ENCODE results near the gene SNTG2. TPM values are rescaled to one million over a fixed set of nuclear protein-coding genes. Genes with fewer than 3 reads are reported as not detected.
A peak's percentile ranks its signal among the peaks of the same experiment; 100 is the strongest.

SNTG2 gene
- total RNA-seq, 4 donors from 2014 or later: 4.2 to 14.2 (median 9.2) TPM

- no peak for DNase-seq
- H3K4me1 ChIP-seq: peaks cover 0 to 7% of the 10 kb centered on the region in 2 donors
- H3K27ac ChIP-seq: no peak overlapping the region
- H3K9me3 ChIP-seq: no peaks in the 10 kb centered on the region
- H3K27me3 ChIP-seq: no peaks in the 10 kb centered on the region
- TF ChIP-seq CTCF (IDR thresholded peaks at IDR 0.05) (no peak), POLR2A (IDR thresholded peaks at IDR 0.05) (no peak)
- intact Hi-C loops (cut with DNase I): no loop called here
- 82 to 85% methylated on average over 6 of the region's 6 CpGs for WGBS, 2 donors
- no peaks in the 10 kb centered on the region for H3K36me3 ChIP-seq
- H3K4me3 ChIP-seq (replicated peaks in 1 of 3): no peak overlapping the region
Measured at GRCh38 chr2:963876-964275, 13.2 kb downstream of the SNTG2 start.

- intact Hi-C loops (cut with DNase I): no loop called here
- TF ChIP-seq CTCF (IDR thresholded peaks at IDR 0.05): no peak
- peak in 1 of 2 donors; percentile 11 for DNase-seq
- Histone ChIP-seq H3K36me3 (no peaks in the 10 kb centered on the region), H3K9me3 (no peaks in the 10 kb centered on the region), H3K4me3 (replicated peaks in 1 of 3) (no peak overlapping the region), H3K4me1 (peaks cover 0 to 7% of the 10 kb centered on the region in 2 donors), H3K27me3 (no peaks in the 10 kb centered on the region), H3K27ac (no peak overlapping the region)
- 60 to 73% methylated on average over 6 to 8 of the region's 8 CpGs for WGBS, 2 donors
Measured at GRCh38 chr2:964562-964961, 13.9 kb downstream of the SNTG2 start.

GRCh38 chr2:965640-966147 is 15.0 kb downstream of the SNTG2 start:
- no peak for DNase-seq
- intact Hi-C loops (cut with DNase I): no loop called here
- 93 to 94% methylated on average over 10 to 12 of the region's 12 CpGs for WGBS, 2 donors
- Histone ChIP-seq H3K27me3 (no peaks in the 10 kb centered on the region), H3K4me3 (replicated peaks in 1 of 3) (no peak overlapping the region), H3K27ac (no peak overlapping the region), H3K4me1 (peaks cover 0 to 7% of the 10 kb centered on the region in 2 donors), H3K36me3 (no peaks in the 10 kb centered on the region), H3K9me3 (no peaks in the 10 kb centered on the region)
- TF ChIP-seq CTCF (IDR thresholded peaks at IDR 0.05): no peak
- no peak for TF ChIP-seq POLR2A (IDR thresholded peaks at IDR 0.05)

- DNase-seq: no peak
- H3K4me1 ChIP-seq: peaks cover 4 to 12% of the 10 kb centered on the region in 2 donors
- no peaks in the 10 kb centered on the region for H3K36me3 ChIP-seq
- TF ChIP-seq CTCF (IDR thresholded peaks at IDR 0.05) (no peak), POLR2A (IDR thresholded peaks at IDR 0.05) (no peak)
- H3K27ac ChIP-seq: no peak overlapping the region
- WGBS, 2 donors: 93% methylated on average over 3 of the region's 3 CpGs
- no peaks in the 10 kb centered on the region for H3K9me3 ChIP-seq
- intact Hi-C loops (cut with DNase I): no loop called here
- no peak overlapping the region for H3K4me3 ChIP-seq (replicated peaks in 1 of 3)
- H3K27me3 ChIP-seq: no peaks in the 10 kb centered on the region
Measured at GRCh38 chr2:973129-973528, 22.5 kb downstream of the SNTG2 start.

- Histone ChIP-seq H3K27me3 (no peaks in the 10 kb centered on the region), H3K36me3 (no peaks in the 10 kb centered on the region), H3K27ac (no peak overlapping the region), H3K4me3 (replicated peaks in 1 of 3) (no peak overlapping the region), H3K9me3 (no peaks in the 10 kb centered on the region), H3K4me1 (peaks cover 4 to 12% of the 10 kb centered on the region in 2 donors)
- no peak for TF ChIP-seq CTCF (IDR thresholded peaks at IDR 0.05)
- TF ChIP-seq POLR2A (IDR thresholded peaks at IDR 0.05): no peak
- intact Hi-C loops (cut with DNase I): no loop called here
- no peak for DNase-seq
- WGBS, 2 donors: 52 to 68% methylated on average over 4 to 8 of the region's 8 CpGs
Measured at GRCh38 chr2:974054-974453, 23.4 kb downstream of the SNTG2 start.
